ENCODE data around the gene CFB.

CFB gene

GRCh38 chr6:31961616-31962015 is 15.7 kb downstream of the CFB start:
- ChIA-PET CTCF (interaction anchor here (0.9 to 2.0 kb wide), 3 partner anchors 9 to 72 kb away, joined by 3 to 13 read pairs (median 5); partner anchors contain the start of gene DXO), POLR2A (interaction anchor here (1.1 to 1.7 kb wide), 3 partner anchors 8 to 63 kb away, joined by 3 to 8 read pairs (median 4); partner anchors contain the start of gene DXO)
- TF ChIP-seq ZNF48 (tag by site-specific recombination; IDR thresholded peaks at IDR 0.05) (no peak), ZNF513 (tag by site-specific recombination; IDR thresholded peaks at IDR 0.05) (no peak), ZNF391 (tag by site-specific recombination; IDR thresholded peaks at IDR 0.05; ENCODE audit: borderline replicate concordance, low read depth) (no peak), ZNF280C (tag by site-specific recombination; IDR thresholded peaks at IDR 0.05) (no peak), ZNF211 (tag by site-specific recombination; IDR thresholded peaks at IDR 0.05; ENCODE audit: low read depth) (no peak), ZNF214 (tag by site-specific recombination; IDR thresholded peaks at IDR 0.05; ENCODE audit: borderline replicate concordance) (no peak), KLF8 (tag by site-specific recombination; IDR thresholded peaks at IDR 0.05) (no peak), ZNF311 (tag by site-specific recombination; IDR thresholded peaks at IDR 0.05; ENCODE audit: borderline replicate concordance) (no peak), ZBTB17 (tag by site-specific recombination; IDR thresholded peaks at IDR 0.05) (no peak)
- no peaks in the 10 kb centered on the region for H3K9me3 ChIP-seq (ENCODE audit: control insufficient read depth, insufficient read depth, low read depth, low read length)
- H3K4me3 ChIP-seq (ENCODE audit: low read depth, low read length) = no peak overlapping the region
- H3K27ac ChIP-seq (ENCODE audit: extremely low read depth, low read depth, low read length) = no peak overlapping the region
- H3K36me3 ChIP-seq (ENCODE audit: control insufficient read depth in 2 of 2, insufficient read depth in 1 of 2, low read length in 2 of 2) = peaks cover 10 to 77% of the 10 kb centered on the region in 2 experiments
- H3K4me1 ChIP-seq (ENCODE audit: control insufficient read depth, insufficient read depth, low read length) = no peaks in the 10 kb centered on the region; the same call in 1 of the 2 replicates

- H3K9me3 ChIP-seq (ENCODE audit: control insufficient read depth, insufficient read depth, low read depth, low read length) = no peaks in the 10 kb centered on the region
- TF ChIP-seq ZNF623 (tag by site-specific recombination; IDR thresholded peaks at IDR 0.05) = no peak
- no peak for TF ChIP-seq ZNF747 (tag by site-specific recombination; IDR thresholded peaks at IDR 0.05)
- TF ChIP-seq TRIM28 (IDR thresholded peaks at IDR 0.05; ENCODE audit: borderline replicate concordance, low read length) = no peak
- no peak for TF ChIP-seq ZNF37A (tag by site-specific recombination; IDR thresholded peaks at IDR 0.05)
- no peak for TF ChIP-seq ZNF133 (tag by site-specific recombination; IDR thresholded peaks at IDR 0.05)
- TF ChIP-seq FEZF1 (tag by site-specific recombination; IDR thresholded peaks at IDR 0.05) = no peak
- H3K27ac ChIP-seq (ENCODE audit: extremely low read depth, low read depth, low read length) = no peak overlapping the region
- ChIA-PET POLR2A (no interaction called here), CTCF (interaction anchor here (3.4 kb wide), 1 partner anchor 12 kb away, joined by 20 read pairs; no protein-coding TSS in a partner anchor)
- no peaks in the 10 kb centered on the region for H3K4me1 ChIP-seq (ENCODE audit: control insufficient read depth, insufficient read depth, low read length)
- H3K4me3 ChIP-seq (ENCODE audit: low read depth, low read length) = no peak overlapping the region
- H3K36me3 ChIP-seq (ENCODE audit: control insufficient read depth in 2 of 2, insufficient read depth in 1 of 2, low read length in 2 of 2) = peaks cover 10 to 91% of the 10 kb centered on the region in 2 experiments; a peak in 2 of 3 replicates
Observed at GRCh38 chr6:31963921-31964320, 18.0 kb downstream of the CFB start.

- H3K4me1 ChIP-seq (ENCODE audit: control insufficient read depth, insufficient read depth, low read length) = no peaks in the 10 kb centered on the region; the same call in 1 of the 2 replicates
- no peak overlapping the region for H3K4me3 ChIP-seq (ENCODE audit: low read depth, low read length)
- CTCF ChIA-PET = interaction anchor here (3.4 kb wide), 1 partner anchor 14 kb away, joined by 20 read pairs; no protein-coding TSS in a partner anchor
- H3K36me3 ChIP-seq (ENCODE audit: control insufficient read depth in 2 of 2, insufficient read depth in 1 of 2, low read length in 2 of 2) = peaks cover 13 to 99% of the 10 kb centered on the region in 2 experiments; a peak in 2 of 3 replicates
- no peaks in the 10 kb centered on the region for H3K9me3 ChIP-seq (ENCODE audit: control insufficient read depth, insufficient read depth, low read depth, low read length)
- no peak overlapping the region for H3K27ac ChIP-seq (ENCODE audit: extremely low read depth, low read depth, low read length)
- POLR2A ChIA-PET = interaction anchor here (0.6 kb wide), 1 partner anchor 146 kb away, joined by 4 read pairs; no protein-coding TSS in a partner anchor
- TF ChIP-seq ZNF548 (tag by site-specific recombination; IDR thresholded peaks at IDR 0.05) (no peak), PBX3 (CRISPR knock-in tag; IDR thresholded peaks at IDR 0.05) (no peak), ZNF521 (tag by site-specific recombination; IDR thresholded peaks at IDR 0.05) (no peak), HIC1 (tag by site-specific recombination; IDR thresholded peaks at IDR 0.05) (no peak), PRDM10 (tag by site-specific recombination; IDR thresholded peaks at IDR 0.05) (no peak)
Observed at GRCh38 chr6:31965700-31966099, 19.8 kb downstream of the CFB start.

All from HEK293 (cell line).